Hematopoietic multipotent progenitor cell (in vitro differentiated cells): ENCODE data around the gene SLFN12L. TPM values are rescaled to one million over a fixed set of nuclear protein-coding genes. Genes with fewer than 3 reads are reported as not detected.
"Not testable (repeated sequence)": the region's sequence is repeated elsewhere in the genome, so short reads cannot be mapped to it uniquely, and the experiment has no call there.

Source experiments
- DNase-seq, 3 donors: peaks; one replicate each; pipeline ENCODE4 v3.0.0-alpha.2; 2011 to 2015; ENCODE audit warnings: low read depth in 2 of 3, low spot score in 2 of 3
- total RNA-seq: library from RNA; depleted of rRNA; stranded (reverse); fragments of >200 nt; gene quantifications from one replicate; pipeline ENCODE4 v1.2.3, GENCODE V29; 2012

The SLFN12L gene
- under 0.01 TPM for total RNA-seq

DNA sequence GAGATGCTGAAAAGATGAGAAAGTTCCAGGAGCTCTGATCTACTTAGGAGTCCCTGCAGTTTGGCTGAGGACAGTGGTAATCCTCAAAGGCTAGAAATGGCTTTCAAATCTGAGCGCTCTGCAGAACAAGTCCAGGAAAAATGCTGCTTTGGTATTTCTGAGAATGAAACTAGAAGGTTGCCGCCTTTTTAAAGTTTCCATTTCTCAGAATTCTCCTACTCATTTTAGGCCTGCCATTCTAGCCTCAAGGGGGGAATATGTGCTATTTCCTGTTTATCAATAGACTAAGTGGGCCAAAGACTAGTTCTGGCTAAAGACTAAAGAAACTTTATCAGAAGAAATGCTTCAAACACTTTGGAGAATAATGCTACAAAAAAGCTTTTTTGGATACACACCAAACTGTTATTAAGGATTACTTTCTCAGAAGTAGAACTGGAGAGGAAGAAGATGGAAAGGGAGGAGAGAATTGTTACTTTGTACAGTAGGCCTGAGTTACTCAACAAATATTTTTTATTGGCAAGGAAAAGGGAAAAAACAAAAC is at the start of gene SLFN12L:
SLFN12L (minus strand) TSS at position 78 of the 541 bp plus-strand sequence. CDS start 15,314 bp downstream, outside the sequence.
- no peak for DNase-seq

DNA sequence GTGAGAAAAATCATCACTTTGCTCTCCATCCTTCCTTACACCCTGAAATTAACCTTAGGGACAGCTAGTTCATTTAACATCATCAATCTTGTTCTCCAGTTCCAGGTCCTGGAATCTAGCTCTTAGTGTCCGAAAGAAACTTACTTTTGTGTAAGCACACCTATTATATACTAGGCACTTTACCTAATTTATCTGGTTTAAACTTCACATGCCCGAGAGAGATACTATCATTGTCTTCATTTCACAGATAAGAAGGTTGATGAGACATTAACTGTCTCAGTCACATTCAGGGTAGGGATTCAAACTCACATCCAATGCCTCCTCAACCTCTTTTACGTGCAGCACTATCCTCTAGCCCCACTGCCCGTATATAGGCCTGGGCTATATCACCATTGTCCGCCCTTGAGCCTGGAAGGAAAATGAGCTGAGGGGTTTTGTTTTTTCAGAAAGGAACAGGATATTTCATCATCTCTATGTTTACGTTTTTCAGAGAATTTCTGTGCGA is 49.1 kb upstream of the SLFN12L start:
- no peak for DNase-seq

DNA sequence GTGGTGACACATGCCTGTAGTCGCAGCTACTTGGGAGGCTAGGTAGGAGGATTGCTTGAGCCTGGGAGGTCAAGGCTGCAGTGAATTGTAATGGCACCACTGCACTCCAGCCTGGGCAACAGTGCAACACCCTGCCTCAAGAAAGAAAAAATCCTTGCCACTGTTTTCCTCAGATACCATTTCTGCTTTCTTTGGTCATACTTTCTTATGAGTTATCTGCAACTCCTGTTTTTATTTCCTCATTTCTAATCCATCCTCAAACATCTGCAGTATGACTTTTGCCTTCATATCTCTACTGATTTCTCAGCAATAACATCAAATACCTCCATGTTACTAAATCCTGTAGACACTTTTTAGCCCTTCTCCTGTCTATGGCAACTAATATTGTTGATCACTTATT is 46.6 kb upstream of the SLFN12L start:
- peak in 1 of 3 donors; percentile 18 for DNase-seq

DNA sequence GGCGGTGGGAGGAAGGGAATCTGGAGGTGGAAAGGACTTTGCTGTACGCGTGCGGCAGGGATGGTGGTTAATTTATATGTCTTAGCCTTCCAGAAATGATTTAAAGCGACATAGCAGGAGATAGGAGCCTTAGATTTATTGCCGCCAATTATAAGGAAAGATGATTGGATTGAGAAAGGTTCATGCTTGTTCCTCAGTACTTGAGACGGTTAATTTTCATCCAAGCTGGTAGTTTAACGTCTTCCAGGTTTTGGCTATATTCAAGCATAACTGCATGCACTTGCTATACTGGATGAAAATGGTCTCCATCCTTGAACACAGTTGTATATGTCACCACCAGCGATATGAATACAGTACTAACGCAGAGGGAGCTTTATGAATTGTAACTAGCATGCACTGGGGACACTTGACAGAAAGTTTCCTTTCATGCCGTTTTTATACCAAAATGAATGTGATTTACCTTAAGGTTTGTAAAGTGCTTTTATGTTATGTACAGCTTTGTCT is 41.5 kb upstream of the SLFN12L start:
- DNase-seq = peak in 1 of 3 donors; percentile 18

DNA sequence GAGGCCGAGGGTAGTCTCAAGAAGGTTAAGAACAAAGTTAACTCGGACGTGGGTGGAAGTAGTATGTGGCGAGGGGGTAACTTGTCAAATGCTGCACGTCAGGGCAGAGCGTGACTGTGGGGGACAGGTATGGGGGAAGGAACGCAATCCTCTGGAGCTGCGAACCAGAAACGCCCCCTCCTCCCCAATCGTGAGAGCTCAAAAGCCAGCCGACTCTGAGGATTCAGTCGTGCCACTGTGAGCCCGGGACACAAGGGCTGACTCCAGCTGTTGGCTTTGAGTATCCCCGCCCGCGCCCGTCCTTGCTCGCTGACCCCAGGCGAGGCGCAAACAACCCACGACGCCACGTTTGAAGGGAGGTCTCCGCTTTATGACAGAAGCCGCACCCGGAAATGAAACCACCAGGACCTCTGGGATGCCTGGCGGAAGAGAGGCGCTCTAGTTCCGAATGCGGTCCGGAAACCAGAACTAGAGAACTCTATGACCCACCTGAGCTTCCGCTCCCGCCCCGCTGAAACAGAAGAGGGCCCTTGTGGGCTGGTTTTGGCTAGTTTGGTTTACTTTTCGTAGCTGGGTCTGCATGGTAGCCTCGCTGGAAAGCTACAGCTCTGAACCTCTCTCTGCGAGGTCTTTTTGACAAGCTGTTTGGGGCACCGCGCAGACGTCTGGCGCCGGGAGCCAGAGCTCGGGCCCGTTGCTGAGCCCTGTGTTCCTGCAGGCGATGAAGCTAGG is 40.9 kb upstream of the SLFN12L start, which contains the start of gene PEX12:
PEX12 (minus strand) TSS at position 375 of the 732 bp plus-strand sequence. CDS start 550 bp downstream, outside the sequence.
- peak; percentile 80 to 93 (median 91) for DNase-seq

DNA sequence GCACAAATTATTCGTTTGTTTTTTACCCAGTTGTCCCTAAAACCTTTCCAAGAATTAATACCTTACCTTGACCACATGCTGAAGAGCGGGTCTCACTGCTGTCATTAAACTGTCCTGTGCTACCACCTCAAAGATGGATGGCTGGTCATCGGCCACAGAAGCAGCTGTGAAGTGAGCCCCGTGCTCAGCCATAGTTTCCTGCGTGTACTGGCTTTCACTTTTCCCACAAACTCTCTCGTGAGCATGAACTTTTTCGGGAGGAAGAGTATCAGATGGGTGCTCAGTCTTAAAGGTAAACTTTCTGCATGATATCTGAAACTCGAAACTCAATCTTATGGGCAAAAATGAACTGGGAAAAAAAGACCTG is 40.3 kb upstream of the SLFN12L start:
- no peak for DNase-seq

DNA sequence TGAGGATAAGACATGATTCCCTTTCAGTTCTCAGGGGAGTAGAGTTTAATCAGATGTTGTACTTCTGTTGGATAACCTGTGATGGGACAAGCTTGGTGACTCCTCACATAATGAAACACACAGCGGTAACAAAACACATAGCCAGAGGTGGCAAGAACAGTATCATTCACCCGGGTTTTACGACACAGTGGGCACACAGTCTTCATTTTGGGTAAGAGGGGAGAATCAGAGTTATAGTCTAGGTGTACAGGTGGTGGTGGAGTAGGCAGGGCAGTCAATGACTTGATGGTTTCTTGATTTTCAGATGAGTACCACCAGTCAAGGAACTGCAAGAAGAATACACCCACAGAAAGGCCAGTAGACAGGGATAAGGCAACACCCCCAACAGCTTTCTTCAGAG is 38.3 kb upstream of the SLFN12L start:
- no peak for DNase-seq

DNA sequence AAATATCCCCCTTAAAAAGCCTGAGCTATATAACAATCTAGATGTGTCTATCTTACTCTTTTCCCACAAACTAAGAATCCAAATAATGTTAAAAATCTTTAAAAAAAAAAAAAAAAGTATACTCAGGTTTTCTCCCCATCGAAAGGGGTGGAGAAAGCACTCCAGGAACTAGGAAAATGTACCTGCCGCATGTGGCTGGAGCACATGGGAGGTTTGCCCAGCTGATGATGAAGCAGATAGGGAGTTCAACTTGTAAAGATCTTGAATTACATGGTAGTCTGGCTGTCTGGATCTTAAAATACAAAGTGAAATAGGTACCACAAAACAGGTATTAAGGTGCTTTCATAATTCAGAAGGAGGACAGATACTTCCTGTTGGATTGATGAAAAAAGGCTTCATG is 31.9 kb upstream of the SLFN12L start:
- DNase-seq = no peak

DNA sequence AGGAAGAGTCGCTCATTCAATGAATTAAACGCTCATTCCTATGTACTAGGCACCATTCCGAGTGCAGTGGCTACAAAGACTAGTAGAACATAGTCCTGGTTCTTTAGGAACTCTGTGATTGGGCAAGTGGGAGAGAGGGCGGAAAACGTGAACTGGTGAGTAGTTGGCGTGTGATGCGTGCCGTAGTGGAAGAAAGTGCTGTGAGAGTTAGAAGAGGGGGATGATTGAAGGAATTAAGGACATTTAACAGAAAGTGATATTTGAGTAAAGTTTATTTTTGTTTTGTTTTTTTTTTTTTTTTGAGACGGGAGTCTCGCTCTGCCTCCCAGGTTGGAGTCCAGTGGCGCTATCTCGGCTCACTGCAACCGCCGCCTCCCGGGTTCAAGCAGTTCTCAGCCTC is 31.1 kb upstream of the SLFN12L start:
- no peak for DNase-seq

DNA sequence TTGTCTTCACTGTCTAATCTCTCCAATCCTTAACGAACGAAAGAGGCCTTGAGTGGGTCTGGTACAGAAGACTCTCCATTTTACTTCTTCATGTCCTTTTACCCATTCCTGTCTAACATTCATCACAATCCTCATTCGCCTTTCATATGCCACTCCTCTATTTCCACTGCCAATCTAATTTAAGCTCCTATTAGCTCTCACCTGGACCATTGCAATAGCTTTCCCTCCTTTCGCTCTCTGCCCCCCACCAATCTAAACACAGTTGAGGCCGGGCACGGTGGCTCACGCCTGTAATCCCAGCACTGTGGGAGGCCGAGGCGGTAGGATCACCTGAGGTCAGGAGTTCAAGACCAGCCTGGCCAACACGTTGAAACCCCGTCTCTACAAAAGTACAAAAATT is 29.5 kb upstream of the SLFN12L start:
- no peak for DNase-seq

DNA sequence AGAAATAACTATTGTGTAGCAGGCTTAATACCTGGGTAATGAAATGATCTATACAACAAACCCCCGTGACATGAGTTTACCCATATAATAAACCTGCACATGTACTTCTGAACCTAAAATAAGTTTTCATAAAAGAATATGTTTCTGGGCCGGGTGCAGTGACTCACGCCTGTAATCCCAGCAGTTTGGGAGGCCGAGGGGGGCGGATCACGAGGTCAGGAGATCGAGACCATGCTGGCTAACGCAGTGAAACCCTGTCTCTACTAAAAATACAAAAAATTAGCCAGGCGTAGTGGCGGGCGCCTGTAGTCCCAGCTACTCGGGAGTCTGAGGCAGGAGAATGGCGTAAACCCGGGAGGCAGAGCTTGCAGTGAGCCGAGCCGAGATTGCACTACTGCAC is 25.7 kb upstream of the SLFN12L start:
- not testable (repeated sequence) for DNase-seq

DNA sequence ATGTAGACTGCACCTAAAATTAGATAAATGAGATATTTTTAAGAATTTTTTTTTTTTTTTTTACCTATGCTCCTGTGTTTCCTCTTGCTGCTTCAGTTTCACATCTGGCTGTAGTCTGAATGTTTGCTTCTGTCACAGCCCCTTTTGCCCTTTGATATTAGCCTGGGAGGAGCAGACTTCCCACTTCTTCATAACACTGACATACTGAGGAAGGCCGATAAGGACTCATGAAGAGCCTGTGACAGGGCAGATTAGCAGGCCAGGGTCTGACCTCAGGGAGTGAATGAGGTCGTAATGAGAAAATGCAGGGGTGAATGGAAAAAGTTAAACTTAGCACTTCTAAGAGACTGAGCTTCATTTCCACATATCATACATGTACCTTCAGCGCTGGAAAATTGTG is 23.2 kb upstream of the SLFN12L start, which contains the start of gene SLFN14:
SLFN14 (minus strand) TSS at position 117 of the 400 bp plus-strand sequence. CDS start 2,757 bp downstream, outside the sequence.
- peak in 2 of 3 donors; percentile 92 to 97 for DNase-seq

DNA sequence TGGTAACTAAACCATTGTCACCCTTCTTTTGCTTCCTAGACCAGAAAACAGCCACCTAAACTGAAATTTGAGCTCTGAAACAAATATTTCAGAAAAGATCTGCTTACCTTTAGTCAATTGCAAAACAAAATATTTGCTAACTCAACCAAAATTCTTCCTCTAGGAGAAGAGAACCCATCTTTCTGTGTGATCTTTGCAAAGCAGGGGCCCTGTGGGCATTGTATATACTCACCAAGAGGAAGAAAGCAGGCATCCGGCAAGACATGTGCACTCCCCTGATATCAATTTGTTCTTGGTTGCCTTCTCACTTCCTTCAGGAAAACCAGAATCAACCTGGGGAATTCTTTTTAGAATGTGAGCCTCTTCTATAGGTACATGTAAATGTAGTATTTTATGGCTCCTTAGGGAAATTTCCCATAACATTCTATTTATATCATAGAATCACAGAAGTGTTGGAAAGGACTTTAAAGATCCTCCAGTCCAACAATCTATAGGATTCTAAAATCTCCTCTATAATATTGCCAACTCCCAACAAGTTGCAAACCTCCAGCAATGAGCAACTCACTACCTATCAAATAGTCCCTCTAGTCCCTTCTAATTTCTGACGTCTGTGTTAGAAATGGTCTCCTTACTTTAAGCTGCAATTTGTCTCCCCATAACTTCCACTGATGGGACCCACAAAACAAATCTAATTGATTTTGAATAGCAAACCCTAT is 22.2 kb upstream of the SLFN12L start:
- peak in 2 of 3 donors; percentile 79 to 82 for DNase-seq

DNA sequence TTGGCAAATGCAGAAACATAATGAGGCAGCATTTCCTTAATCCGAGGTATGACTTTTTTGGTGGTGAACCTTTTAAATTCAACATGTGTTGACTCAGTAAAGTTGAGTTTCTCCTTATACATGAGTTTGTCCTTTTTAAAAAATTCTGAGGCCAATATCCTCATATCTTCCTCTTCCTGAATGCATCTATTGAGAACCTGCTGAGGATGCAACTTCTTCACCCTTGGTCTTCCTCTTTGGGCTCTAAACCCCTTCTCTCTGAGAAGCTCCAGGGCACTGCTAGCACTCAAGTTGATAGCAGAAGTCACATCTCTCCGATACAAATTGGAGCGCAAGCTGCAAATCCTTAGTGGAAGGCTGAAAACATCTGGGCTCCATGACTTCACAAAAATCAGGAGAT is 19.9 kb upstream of the SLFN12L start:
- DNase-seq = no peak

DNA sequence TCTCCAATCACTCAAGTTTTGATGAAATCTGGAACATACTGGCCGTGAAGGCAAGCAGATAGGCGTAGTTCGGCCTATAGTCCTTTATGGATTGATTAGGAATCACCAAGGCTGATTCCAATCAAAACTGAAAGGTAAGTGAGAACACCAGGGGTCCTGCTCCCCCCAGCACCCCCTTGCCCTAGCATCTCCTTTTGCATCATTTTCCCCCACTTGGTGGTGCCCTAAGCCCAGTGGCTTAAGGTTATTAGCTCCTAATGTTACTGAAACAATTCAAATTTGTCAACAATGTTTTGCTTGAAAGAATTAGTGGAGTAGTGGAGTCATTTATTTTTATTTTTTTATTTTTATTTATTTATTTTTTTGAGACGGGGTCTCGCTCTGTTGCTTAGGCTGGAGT is 18.2 kb upstream of the SLFN12L start:
- peak in 2 of 3 donors; percentile 64 to 84 for DNase-seq

DNA sequence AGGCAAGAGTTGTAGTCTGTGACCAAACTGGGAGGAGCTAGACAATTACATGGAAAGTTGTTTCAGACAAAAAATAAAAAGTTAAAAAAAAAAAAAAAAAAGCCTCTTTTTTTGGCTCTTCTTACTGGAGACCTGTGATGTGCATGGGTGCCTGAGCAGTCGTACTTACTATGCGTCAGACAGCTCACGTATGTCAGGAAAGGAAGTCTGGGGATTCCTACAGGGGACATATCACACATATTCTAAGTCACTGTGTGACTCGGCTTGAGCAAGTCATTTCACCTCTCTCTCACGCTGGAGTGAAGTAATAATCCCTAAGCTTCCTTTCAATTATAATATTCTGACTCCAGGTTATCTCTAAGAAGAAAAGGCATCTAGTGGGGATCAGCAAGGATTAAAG is 17.2 kb upstream of the SLFN12L start:
- DNase-seq = no peak

DNA sequence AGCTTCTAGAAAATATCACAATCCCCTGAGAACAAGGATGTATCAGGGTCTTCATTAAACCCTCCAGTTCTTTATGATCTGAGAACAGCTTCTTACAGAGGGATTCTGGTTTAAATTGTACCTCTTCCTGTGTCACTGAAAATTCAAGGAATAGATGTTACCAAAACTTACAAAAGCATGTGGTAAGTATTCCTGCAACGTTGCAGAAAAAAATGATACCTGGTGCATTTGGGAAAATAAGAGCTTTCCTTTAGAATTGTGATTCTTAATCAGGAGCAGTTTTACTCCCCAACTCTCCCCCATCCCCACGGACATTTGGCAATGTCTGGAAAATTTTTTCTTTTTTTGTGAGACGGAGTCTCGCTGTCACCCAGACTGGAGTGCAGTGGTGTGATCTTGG is 15.8 kb upstream of the SLFN12L start:
- no peak for DNase-seq

DNA sequence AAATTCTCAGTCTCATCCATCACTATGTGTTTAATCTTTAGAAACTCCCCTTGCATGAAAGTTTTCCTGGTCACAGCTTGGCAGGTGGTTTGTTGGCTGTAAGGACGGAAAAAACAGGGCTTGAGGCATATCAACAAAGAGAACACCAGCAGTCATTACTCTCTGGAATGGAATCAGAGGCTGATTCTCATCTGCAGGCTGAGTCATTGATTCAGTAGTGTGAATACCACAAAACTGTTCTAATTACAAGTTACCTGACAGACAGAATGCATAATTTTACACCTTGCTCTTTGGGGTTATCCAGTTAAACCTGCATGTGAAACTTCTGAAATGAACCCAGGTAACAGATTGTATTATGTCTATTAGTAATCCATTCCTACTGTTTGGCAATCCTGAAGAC is 11.5 kb upstream of the SLFN12L start:
- no peak for DNase-seq

DNA sequence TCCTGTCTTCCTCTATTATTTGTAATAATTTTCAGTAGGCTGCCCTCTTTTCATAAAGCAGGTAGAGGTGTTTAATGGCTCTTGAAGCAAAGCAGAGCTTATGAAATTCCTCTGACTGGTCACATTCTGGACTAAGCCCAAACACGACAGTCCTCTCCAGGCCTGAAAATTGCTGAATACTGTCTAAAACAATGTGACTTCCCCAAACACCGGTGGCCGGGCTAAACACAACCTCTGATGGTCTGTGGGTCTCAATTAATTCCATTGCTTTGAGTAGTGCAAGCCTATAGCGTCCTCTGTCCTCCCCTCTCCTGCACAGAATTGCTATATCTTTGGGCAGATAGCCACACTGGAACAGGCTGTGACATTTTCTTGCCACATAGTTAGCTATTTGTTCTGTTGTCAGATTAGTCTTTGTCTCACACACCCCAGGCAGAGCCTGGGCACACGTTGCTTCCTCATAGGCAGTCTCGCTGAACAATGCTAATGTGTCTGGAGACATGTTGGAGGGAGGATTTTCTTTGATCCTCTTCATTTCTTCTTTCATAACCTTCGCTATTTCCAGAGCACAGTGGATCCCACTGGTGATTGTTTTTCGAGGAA is 10.8 kb upstream of the SLFN12L start:
- no peak for DNase-seq

DNA sequence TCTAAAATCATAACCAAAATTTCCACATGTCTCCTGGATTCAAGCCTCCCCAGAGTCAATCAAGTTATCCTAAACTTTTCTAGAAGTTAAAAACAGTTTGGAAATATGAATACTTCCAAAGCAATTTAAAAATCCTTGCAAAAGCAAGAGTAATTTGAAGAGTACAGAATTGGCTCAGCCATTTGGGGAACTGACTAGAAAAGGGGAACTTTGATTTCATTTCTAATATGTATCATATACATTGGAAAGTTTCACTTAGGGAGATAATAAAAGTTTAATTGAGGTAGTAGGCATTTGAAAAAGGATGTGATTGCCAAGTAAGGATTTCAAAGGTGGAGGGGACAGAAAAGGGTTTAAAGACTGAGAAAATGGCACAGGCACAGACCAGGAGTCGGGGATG is 9.0 kb upstream of the SLFN12L start:
- no peak for DNase-seq

DNA sequence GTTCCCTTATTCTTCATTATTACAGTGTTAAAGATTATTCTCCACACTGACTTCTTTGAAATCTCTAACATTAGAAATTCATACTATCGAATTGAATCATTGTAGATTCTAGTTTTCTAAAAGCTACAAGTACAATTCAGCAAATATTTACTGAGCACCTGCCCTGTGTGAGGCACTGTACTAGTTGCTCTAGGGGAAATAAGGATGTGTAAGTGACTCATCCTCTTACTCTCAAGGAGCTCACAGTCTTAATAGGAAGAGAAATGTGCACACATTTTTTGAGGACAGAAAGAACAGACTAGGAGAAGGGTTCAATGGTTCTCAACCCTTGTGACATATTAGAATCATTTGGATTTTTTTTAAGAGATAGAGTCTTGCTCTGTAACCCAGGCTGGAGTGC is 7.7 kb upstream of the SLFN12L start:
- DNase-seq = no peak
